ENCODE results near the gene TLE4.

GRCh38 chr9:79774356-79774755 lies 202.6 kb downstream of the TLE4 start:
- no peak for TF ChIP-seq EZH2 (optimal IDR thresholded peaks at IDR 0.05; ENCODE audit: low read depth, low read length)
- TF ChIP-seq CTCF (IDR thresholded peaks at IDR 0.05; ENCODE audit: low read length) = no peak
- no peak for TF ChIP-seq EZH2phosphoT487 (IDR thresholded peaks at IDR 0.05; ENCODE audit: low read length)
